SH-SY5Y (cell line): Measurements from ENCODE around the gene TRA2B.

Experiments
- GATA2 ChIP-seq: IDR thresholded peaks from 2 replicates; pipeline ENCODE4 v1.6.1; 2011; ENCODE audit warnings: mild to moderate bottlenecking, low read depth, low read length
- GATA3 ChIP-seq: IDR thresholded peaks from 2 replicates; pipeline ENCODE4 v1.6.1; 2011; ENCODE audit warnings: low read depth, mild to moderate bottlenecking, low read length, moderate library complexity

DNA sequence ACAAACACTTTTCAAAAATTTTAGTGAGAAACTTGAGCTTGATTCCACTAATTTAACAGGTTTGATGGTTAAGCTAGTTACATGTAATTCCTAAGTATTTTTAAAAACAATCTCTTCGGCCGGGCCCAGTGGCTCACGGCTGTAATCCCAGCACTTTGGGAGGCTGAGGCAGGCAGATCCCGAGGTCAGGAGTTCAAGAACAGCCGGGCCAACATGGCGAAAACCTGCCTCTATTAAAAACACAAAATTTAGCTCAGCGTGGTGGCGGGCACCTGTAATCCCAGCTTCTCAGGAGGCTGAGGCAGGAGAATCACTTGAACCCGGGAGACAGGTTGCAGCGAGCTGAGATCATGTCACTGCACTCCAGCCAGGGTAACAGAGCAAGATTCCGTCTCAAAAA, 25.3 kb downstream of the TRA2B start:
- TF ChIP-seq GATA2, result no peak
- TF ChIP-seq GATA3, result no peak
